ENCODE measurements around the gene REV1.
"Not testable (repeated sequence)": the region's sequence is repeated elsewhere in the genome, so short reads cannot be mapped to it uniquely, and the experiment has no call there.

The REV1 gene

GRCh38 chr2:99489761-99490622, at the start of gene REV1:
REV1 (minus strand) TSS chr2:99490017; CDS start chr2:99464975, 25,042 bp downstream.
- DNase-seq: peak; percentile 94

GRCh38 chr2:99537910-99538485, 48.2 kb upstream of the REV1 start:
- no peak for DNase-seq

- DNase-seq: no peak
These were observed 34.2 kb upstream of the REV1 start for GRCh38 chr2:99524056-99524455.

- DNase-seq: no peak
These were observed 32.3 kb upstream of the REV1 start for GRCh38 chr2:99522157-99522556.

- peak; percentile 13 for DNase-seq
These were observed 31.0 kb upstream of the REV1 start for GRCh38 chr2:99520813-99521212.

GRCh38 chr2:99520195-99520594, 30.4 kb upstream of the REV1 start:
- no peak for DNase-seq

- no peak for DNase-seq
These were observed 24.5 kb upstream of the REV1 start for GRCh38 chr2:99514357-99514756.

GRCh38 chr2:99512181-99512591, 22.4 kb upstream of the REV1 start:
- DNase-seq: no peak

GRCh38 chr2:99509387-99509786, 19.6 kb upstream of the REV1 start:
- no peak for DNase-seq

GRCh38 chr2:99507937-99508818, 18.4 kb upstream of the REV1 start:
- no peak for DNase-seq

- no peak for DNase-seq
These were observed 15.2 kb upstream of the REV1 start for GRCh38 chr2:99504844-99505584.

- not testable (repeated sequence) for DNase-seq
These were observed 14.0 kb upstream of the REV1 start for GRCh38 chr2:99503662-99504416.

- DNase-seq: no peak
These were observed 6.2 kb upstream of the REV1 start for GRCh38 chr2:99496021-99496420.

GRCh38 chr2:99495115-99495860, 5.5 kb upstream of the REV1 start:
- no peak for DNase-seq

GRCh38 chr2:99492721-99493120, 2.9 kb upstream of the REV1 start:
- no peak for DNase-seq

GRCh38 chr2:99490623-99491461, 1.0 kb upstream of the REV1 start:
- no peak for DNase-seq

- peak; percentile 48 for DNase-seq
These were observed 605 bp downstream of the REV1 start for GRCh38 chr2:99489063-99489760.

- DNase-seq: peak; percentile 37
These were observed 1.2 kb downstream of the REV1 start for GRCh38 chr2:99488539-99489062.

- peak; percentile 17 for DNase-seq
These were observed 1.9 kb downstream of the REV1 start for GRCh38 chr2:99487906-99488305.
